Tibial nerve (tissue), 3 donors: ENCODE data around the gene UQCC5.

Experiments used
- CTCF ChIP-seq, 5 experiments: fragments of 200-600 bp in 3 of 5; fragments of 450-650 bp in 2 of 5; sonication (generic) in 3 of 5; IDR thresholded peaks; one replicate each; pipeline ENCODE4 v1.5.1; 2016 to 2019; ENCODE audit warnings: antibody characterized with exemption in 5 of 5, mild to moderate bottlenecking in 3 of 5, moderate library complexity in 2 of 5
- POLR2A ChIP-seq, 2 donors: fragments of 450-650 bp; IDR thresholded peaks; one replicate each; pipeline ENCODE4 v1.6.1; 2017; ENCODE audit warnings: antibody characterized with exemption in 2 of 2, mild to moderate bottlenecking in 2 of 2, moderate library complexity in 2 of 2

DNA sequence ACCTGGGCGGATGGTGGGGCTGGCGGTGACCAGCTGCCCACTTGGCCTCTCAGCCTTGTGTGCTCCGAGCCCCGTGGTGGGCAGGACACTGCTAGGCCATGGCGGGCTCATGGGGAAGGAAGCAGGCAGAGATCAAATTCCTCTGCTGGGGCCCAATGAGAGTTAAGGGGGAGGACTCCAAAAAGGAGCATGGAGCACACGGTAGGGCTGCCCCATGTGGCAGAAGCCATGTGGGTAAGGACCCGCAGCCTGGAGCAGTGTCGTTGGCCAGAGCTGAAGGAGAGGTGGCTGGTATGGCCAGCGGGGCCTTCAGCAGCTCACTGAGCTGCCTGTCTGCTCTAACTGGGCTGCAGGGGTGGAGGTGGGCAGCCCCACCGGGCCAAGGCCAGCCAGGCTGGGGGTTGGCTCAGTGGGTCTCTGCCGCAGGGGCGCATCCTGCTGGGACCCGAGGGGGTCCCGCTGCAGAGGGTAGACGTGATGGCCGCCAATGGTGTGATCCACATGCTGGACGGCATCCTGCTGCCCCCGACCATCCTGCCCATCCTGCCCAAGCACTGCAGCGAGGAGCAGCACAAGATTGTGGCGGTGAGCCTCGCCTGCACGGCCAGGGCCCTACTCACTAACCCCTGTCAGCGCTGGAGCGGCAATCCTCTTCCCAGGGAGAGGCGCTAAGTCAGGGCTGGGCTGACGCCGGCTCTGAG, 30.0 kb upstream of the UQCC5 start:
- TF ChIP-seq CTCF (IDR thresholded peaks at IDR 0.05) (no peak), POLR2A (IDR thresholded peaks at IDR 0.05) (no peak)
